Loucy (cell line): Measurements from ENCODE around the gene SYCP1.

Experiments
- H2AFZ ChIP-seq: fragments of 200-600 bp; sonication (generic); 2 replicates; pipeline ENCODE4 v1.6.0; 2016; ENCODE audit warnings: antibody characterized with exemption, mild to moderate bottlenecking, low read length, moderate library complexity
- H3F3A ChIP-seq: fragments of 200-600 bp; 2 replicates; pipeline ENCODE4 v1.6.0; 2016; ENCODE audit warnings: antibody characterized with exemption, low read depth, mild to moderate bottlenecking
- H3K27me3 ChIP-seq: fragments of 200-600 bp; sonication (generic); 2 replicates; pipeline ENCODE4 v1.6.1; 2014; ENCODE audit warnings: low read length, mild to moderate bottlenecking; ENCODE audit not compliant: insufficient read depth, poor library complexity, severe bottlenecking
- H3K36me3 ChIP-seq: fragments of 200-600 bp; sonication (generic); 2 replicates; pipeline ENCODE4 v1.6.1; 2016; ENCODE audit warnings: low read length; ENCODE audit not compliant: insufficient read depth
- H3K4me1 ChIP-seq: fragments of 200-600 bp; sonication (generic); 2 replicates; pipeline ENCODE4 v1.5.1; 2014; ENCODE audit warnings: low read length, mild to moderate bottlenecking; ENCODE audit not compliant: insufficient read depth, poor library complexity, severe bottlenecking
- H3K4me2 ChIP-seq: fragments of 200-600 bp; sonication (generic); 2 replicates; pipeline ENCODE4 v1.6.0; 2014; ENCODE audit warnings: antibody characterized with exemption, low read length, low read depth, mild to moderate bottlenecking; ENCODE audit not compliant: poor library complexity, severe bottlenecking
- H3K4me3 ChIP-seq: fragments of 200-600 bp; sonication (generic); 2 replicates; pipeline ENCODE4 v1.5.1; 2014; ENCODE audit warnings: low read length, mild to moderate bottlenecking, mixed read lengths; ENCODE audit not compliant: poor library complexity, severe bottlenecking
- H3K79me2 ChIP-seq: fragments of 200-600 bp; sonication (generic); 2 replicates; pipeline ENCODE4 v1.6.1; 2014; ENCODE audit warnings: low read length; ENCODE audit not compliant: insufficient read depth
- H3K9ac ChIP-seq: fragments of 200-600 bp; sonication (generic); 2 replicates; pipeline ENCODE4 v1.6.0; 2014; ENCODE audit warnings: mild to moderate bottlenecking, low read depth, low read length, moderate library complexity; ENCODE audit not compliant: poor library complexity, severe bottlenecking
- H3K9me2 ChIP-seq: fragments of 200-600 bp; sonication (generic); replicated peaks from 2 replicates; pipeline ENCODE4 v1.6.1; 2016; ENCODE audit warnings: low read depth, low read length, mixed read lengths
- H3K9me3 ChIP-seq: fragments of 200-600 bp; sonication (generic); 2 replicates; pipeline ENCODE4 v1.6.1; 2014; ENCODE audit warnings: mild to moderate bottlenecking, antibody characterized with exemption, low read length, low read depth; ENCODE audit not compliant: insufficient read depth
- H4K20me1 ChIP-seq: fragments of 200-600 bp; sonication (generic); 2 replicates; pipeline ENCODE4 v1.6.0; 2014; ENCODE audit warnings: antibody characterized with exemption, low read length, mild to moderate bottlenecking; ENCODE audit not compliant: insufficient read depth, poor library complexity, severe bottlenecking
- EZH2phosphoT487 ChIP-seq: fragments of 200-600 bp; IDR thresholded peaks from 2 replicates; pipeline ENCODE4 v1.6.1; 2018; ENCODE audit warnings: antibody characterized with exemption, mild to moderate bottlenecking, moderate library complexity, borderline replicate concordance
- TF ChIP-seq, protein P1 (sequence below): fragments of 200-600 bp; sonication (generic); conservative IDR thresholded peaks from 2 replicates; pipeline ENCODE4 v1.5.1; 2014; ENCODE audit warnings: mild to moderate bottlenecking, antibody characterized with exemption, low read length

Gene SYCP1

DNA sequence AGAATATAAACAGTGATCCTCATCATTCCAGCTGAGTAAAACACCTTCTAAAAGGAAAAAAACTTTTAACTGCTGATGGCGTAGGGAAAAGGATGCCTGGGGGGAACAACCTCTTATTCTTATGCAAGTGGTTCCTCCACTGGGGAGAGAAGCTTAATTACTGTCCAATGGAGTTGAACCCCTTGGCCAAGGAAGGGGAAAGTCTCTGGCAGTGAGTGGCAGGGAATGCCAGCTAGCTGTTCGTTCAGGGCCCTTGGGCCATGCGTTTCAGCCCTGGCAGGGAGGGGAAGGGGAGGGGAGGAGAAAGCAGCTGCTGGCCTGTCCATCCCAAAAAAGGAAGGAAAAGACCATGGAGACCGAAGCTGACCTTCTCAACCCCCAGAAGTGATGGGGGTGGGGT, 22.6 kb upstream of the SYCP1 start:
- Histone ChIP-seq H3K27me3 (peaks cover 5% of the 10 kb centered on the region), H3K4me1 (no peaks in the 10 kb centered on the region), H3K9me2 (no peaks in the 10 kb centered on the region), H3K4me3 (no peak overlapping the region), H2AFZ (no peak overlapping the region), H4K20me1 (no peaks in the 10 kb centered on the region), H3K9me3 (no peaks in the 10 kb centered on the region), H3K79me2 (no peaks in the 10 kb centered on the region), H3F3A (no peaks in the 10 kb centered on the region), H3K36me3 (no peaks in the 10 kb centered on the region), H3K4me2 (no peak overlapping the region), H3K9ac (no peak overlapping the region)
- TF ChIP-seq, protein P1, sequence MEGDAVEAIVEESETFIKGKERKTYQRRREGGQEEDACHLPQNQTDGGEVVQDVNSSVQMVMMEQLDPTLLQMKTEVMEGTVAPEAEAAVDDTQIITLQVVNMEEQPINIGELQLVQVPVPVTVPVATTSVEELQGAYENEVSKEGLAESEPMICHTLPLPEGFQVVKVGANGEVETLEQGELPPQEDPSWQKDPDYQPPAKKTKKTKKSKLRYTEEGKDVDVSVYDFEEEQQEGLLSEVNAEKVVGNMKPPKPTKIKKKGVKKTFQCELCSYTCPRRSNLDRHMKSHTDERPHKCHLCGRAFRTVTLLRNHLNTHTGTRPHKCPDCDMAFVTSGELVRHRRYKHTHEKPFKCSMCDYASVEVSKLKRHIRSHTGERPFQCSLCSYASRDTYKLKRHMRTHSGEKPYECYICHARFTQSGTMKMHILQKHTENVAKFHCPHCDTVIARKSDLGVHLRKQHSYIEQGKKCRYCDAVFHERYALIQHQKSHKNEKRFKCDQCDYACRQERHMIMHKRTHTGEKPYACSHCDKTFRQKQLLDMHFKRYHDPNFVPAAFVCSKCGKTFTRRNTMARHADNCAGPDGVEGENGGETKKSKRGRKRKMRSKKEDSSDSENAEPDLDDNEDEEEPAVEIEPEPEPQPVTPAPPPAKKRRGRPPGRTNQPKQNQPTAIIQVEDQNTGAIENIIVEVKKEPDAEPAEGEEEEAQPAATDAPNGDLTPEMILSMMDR = no peak
- no peak for TF ChIP-seq EZH2phosphoT487

DNA sequence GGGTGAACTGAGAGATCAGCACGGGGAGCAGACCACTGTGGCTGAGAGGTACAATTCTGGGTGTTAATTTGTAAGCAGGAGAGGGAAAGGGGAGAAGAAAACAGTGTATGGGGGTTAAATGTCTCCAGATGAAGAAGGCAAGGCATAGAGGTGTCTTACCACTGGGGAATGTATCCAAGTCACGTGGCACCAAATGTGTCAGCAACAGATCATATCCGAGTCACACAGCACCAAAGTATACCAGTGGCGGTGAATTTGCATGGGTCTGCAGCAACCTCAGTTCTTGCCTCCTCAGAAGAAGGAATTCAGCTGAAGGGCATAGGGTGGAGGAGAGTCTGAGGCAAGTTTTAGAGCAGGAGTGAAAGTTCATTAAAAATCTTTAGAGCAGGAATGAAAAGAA, 21.2 kb upstream of the SYCP1 start:
- H3F3A ChIP-seq = no peaks in the 10 kb centered on the region
- H3K27me3 ChIP-seq = no peaks in the 10 kb centered on the region
- no peaks in the 10 kb centered on the region for H3K9me3 ChIP-seq
- no peak overlapping the region for H3K9ac ChIP-seq
- H3K4me2 ChIP-seq = no peak overlapping the region
- peak overlapping the region; percentile 54; the same call in 1 of the 2 replicates for H2AFZ ChIP-seq
- H4K20me1 ChIP-seq = no peaks in the 10 kb centered on the region
- no peaks in the 10 kb centered on the region for H3K9me2 ChIP-seq
- H3K36me3 ChIP-seq = no peaks in the 10 kb centered on the region
- H3K4me3 ChIP-seq = no peak overlapping the region
- H3K4me1 ChIP-seq = no peaks in the 10 kb centered on the region
- no peak for TF ChIP-seq EZH2phosphoT487
- TF ChIP-seq, protein P1 = no peak
- H3K79me2 ChIP-seq = no peaks in the 10 kb centered on the region

DNA sequence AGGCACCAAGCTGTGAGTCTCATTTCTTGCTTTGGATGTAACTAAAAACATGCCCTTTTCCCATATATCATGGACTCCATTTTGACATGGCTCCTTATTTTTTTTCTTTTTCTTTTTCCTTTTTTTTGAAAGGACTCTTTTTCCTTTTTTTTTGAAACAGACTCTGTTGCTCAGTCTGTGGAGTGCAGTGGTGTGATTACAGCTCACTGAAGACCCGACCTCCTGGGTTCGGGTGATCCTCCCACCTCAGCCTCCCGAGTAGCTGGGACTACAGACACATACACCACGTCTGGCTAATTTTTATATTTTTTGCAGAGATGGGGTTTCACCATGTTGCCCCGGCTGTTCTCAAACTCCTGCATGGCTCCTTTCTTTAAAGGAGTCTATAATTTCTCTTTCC, 10.4 kb upstream of the SYCP1 start:
- no peak overlapping the region for H3K9ac ChIP-seq
- H2AFZ ChIP-seq = no peak overlapping the region
- no peaks in the 10 kb centered on the region for H3F3A ChIP-seq
- no peaks in the 10 kb centered on the region for H4K20me1 ChIP-seq
- H3K27me3 ChIP-seq = peaks cover 6% of the 10 kb centered on the region
- H3K9me2 ChIP-seq = 0 out of 2 replicates have a peak, but pooled peaks cover 3% of the 10 kb centered on the region
- TF ChIP-seq, protein P1 = no peak
- TF ChIP-seq EZH2phosphoT487 = no peak
- H3K4me2 ChIP-seq = no peak overlapping the region
- H3K4me3 ChIP-seq = no peak overlapping the region
- H3K4me1 ChIP-seq = no peaks in the 10 kb centered on the region
- H3K79me2 ChIP-seq = no peaks in the 10 kb centered on the region
- H3K9me3 ChIP-seq = no peaks in the 10 kb centered on the region
- no peaks in the 10 kb centered on the region for H3K36me3 ChIP-seq
